GM18868 (cell line): ENCODE measurements around the gene NDOR1.

Experiments
- ATAC-seq: cut with Tn5 transposase; IDR thresholded peaks from one replicate; pipeline ENCODE4 v1.9.1; 2021; ENCODE audit warnings: mild to moderate bottlenecking, moderate library complexity; ENCODE audit not compliant: unreplicated experiment

NDOR1 gene

GRCh38 chr9:137219757-137220316, 14.3 kb downstream of the NDOR1 start:
- no peak for ATAC-seq

GRCh38 chr9:137220317-137221094, 15.0 kb downstream of the NDOR1 start:
- no peak for ATAC-seq

GRCh38 chr9:137221095-137221505, 15.6 kb downstream of the NDOR1 start:
- no peak for ATAC-seq

DNA sequence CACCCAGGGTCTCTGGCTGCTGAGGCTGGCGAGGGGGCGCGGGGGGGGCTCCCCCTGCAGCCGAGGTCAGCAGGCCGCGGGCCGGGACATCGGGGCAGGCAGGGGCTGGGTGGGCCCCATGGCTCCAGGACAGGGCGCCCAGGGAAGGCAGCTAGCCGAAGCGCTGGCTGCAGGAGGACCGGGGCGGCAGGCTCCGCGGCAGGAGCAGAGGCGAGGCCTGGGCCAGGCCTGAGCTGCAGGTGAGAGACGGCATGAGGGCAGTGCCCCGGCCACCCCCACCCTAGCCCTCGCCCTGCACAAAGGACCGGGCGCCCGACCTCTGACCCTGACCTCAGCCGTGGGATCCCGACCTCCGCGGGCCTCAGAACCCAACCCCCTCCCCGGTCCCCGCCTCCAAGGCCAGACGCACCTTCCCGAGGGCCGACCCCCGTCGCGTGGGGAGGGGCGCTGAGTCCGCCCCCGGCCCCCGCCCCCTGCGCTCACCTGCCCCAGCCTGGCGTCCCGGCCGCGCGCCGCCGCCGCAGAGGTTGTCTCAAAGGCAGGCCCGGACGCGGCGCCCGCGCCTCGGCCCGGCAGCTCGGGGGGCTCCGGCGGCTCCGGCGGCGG, 16.1 kb downstream of the NDOR1 start:
- no peak for ATAC-seq

- no peak for ATAC-seq
These were observed 16.9 kb downstream of the NDOR1 start, which contains the start of gene RNF208 for GRCh38 chr9:137222190-137223077. Gene RNF208, minus strand, starts transcription at chr9:137222240. Its CDS starts 1,028 bp downstream, at chr9:137221212.

GRCh38 chr9:137223078-137223970, 17.8 kb downstream of the NDOR1 start:
- ATAC-seq, result peak; percentile 73

DNA sequence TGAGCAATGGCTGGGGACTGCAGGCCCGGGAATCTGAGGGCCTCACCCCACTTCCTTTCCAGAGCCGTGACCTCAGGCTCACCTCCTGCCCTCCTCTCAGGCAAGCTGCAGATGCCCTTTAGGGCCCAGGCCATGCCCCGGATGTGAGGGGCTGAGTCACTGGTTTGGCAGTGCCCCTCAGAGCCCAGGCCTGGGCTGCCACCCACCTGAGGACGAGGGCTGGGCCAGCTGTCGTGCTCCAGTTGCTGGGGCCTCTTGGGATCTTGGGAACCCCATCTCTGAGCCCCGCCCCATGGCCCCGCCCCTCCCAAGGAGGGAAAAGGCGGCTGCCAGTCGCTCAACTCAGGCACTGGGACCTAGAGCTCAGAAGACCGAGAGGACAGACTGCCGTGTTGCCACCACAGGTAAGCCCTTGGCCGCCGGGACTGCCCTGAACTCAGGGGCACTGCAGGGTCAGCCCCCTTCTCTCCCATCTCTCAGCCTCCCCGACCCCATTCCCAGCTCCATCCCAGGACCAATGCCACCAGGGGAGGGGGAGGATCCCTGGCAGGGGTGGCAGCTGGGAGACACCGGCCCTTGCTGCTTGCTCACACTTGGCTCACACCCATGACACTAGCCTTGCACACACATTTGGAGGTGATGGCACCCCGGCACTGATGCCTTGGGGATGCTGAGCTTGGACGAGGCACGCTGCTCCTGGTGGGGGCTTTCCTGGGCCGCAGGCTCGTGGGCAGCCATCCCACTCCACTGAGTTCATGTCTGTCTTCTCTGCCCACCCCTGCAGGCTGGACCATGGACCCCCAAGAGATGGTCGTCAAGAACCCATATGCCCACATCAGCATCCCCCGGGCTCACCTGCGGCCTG, 19.6 kb downstream of the NDOR1 start, which contains the start of gene CYSRT1:
Gene CYSRT1, plus strand, starts transcription at position 345 of the 865 bp plus-strand sequence. Its CDS starts 448 bp downstream, at position 793.
- ATAC-seq, result no peak

GRCh38 chr9:137225699-137226331, 20.3 kb downstream of the NDOR1 start:
- no peak for ATAC-seq

DNA sequence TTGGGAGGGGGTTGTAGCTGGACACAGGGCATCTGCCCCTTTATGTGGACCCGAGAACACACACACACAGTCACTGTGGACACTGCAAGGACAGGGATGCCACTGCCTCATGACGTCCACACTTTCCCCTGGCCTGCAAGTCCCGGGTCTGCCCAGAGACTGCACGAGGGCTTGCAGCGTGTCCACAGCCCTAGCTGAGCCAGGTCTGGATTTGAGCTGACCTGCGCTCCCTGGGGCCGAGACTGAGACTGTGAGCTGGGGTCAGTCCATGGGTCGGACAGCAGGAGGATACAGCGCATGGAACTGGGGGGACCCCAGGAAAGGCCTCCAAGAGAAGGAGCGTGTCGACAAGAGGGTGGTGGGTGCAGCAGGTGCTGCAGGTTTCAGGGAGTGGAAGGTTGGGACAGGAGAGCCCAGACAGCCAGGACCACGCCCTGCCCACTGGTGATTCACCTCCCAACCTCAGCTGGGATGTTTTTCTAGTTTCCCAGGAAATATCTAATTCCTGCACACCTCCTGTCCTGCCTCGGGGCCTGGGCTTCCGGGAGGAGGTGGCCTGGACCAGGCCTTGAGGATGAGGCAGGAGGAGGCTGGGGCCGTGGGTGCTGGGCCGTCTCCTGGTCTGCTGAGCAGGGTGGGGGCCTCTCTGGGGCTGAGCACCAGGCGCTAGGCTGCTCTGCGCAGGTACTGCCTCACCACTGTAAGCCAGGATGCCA, 21.0 kb downstream of the NDOR1 start:
- no peak for ATAC-seq

- ATAC-seq, result no peak
These were observed 21.8 kb downstream of the NDOR1 start, which contains the start of gene RNF224 for GRCh38 chr9:137227054-137227852. Gene RNF224, plus strand, starts transcription at chr9:137227502. Its CDS starts 834 bp downstream, at chr9:137228336.

DNA sequence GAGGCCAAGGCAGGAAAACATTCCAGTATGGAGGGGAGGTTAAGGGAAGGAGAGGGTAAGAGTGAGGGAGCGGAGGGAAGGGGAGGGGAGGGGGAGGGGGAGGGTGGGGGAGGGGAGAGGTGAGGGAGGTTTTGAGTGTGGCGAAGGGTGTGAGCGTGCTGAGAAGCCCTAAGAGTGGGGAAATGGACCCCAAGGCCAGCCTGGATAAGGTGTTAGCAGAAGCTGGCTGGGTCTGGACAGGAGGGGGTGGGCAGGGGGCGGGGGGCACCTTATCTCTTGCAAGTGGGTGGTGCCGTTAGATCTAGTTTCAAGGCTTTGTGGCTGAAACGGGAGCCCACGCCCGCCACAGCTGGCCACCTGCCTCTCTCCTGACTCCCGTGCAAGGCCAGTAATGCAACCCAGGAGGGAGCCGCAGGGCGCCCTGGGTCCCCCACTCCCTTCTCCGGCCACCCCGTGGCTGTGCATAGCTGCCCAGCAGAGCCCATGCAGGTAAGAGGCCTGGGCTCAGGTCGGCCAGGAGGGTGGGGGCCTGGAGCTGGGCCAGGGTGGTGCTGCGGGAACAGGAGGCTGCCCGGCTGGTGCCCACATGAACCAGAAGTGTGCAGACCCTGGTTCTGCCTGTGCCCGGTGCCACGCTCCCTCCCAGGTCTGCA, 22.5 kb downstream of the NDOR1 start:
- no peak for ATAC-seq

- ATAC-seq, result no peak
These were observed 23.0 kb downstream of the NDOR1 start for GRCh38 chr9:137228506-137228967.

DNA sequence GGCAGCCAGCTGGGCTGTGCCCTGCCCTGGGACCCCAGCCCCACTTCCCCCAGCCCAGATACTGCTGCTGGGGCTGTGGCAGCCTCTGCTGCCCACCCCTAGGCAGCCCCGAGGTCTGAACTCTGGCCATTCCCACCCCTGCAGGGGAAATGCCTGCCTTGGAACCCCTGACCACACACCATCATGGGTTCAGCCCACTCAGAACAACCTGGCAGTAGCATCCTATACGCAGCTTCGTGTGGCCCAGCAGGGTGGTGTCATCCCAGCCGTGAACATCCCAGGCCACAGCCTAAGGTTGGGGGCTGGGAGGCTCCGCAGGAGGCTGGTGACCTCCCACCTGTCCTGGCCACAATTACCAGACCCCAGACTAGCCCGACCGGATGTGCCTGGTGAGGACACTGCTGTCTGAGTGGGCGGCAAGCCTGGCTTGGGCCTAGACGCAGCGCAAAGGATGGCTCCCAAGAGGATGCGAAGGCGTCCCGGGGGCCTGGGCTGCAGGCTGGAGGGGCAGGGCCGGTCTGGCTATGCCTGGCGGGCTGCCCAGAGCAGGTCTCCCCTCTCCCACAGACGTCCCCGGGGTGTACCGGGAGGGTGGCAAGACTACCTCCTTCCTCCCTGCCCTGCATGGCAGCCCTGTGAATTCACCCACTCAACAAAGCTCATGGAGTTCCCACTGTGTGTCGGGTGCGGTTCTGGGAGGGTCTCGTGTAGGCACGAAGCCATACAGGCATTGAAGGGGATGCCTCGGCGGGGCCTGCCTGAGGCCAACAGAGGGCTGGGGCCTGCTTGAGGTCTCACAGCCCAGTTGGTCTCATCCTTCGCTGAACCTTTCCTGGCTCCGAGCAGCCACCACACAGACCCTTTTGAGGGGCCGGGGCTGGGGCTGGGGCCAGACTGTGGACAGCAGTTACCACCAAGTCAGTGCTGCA, 23.7 kb downstream of the NDOR1 start:
- ATAC-seq, result no peak

DNA sequence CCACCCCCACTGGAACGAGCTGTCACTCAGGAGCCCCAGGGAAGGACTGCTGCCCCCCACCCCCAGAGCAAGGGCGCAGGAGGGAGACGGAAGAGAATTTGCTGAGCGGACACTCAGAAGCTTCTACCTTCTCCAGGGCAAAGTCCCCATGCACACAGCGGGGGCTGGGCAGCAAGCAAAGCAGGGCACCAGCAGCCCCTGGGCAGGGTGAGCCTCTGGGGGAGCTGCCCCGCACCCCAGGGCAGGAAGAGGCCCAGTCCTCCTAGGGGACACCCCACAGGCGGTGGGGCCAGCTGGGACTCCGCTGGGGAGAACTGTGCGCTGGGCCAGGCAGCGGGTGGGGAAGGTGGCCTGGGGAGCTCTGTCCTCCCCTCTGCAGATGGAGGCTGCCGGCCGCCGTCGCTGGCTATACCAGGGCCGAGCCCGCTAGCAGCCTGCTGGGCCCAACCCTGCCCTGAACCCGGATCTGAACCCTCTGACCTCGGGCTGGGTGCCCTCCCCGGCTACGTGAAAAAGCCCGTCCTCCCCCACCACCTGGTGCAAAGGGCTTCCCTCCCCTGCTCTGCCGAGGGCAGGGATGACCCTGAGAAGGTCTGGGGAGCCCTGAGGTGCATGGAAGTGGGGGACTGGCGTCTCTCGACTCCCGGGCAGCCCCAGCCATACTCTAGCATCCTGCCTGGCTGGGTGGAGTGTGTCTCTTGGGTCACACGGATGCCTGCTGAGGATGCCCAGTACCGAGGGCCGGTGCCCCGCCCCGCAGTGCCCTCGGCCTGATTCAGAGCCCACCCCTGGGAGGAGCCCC, 24.6 kb downstream of the NDOR1 start:
- ATAC-seq, result no peak
